ENCODE results near the gene ARHGAP6. TPM values are rescaled to one million over a fixed set of nuclear protein-coding genes. Genes with fewer than 3 reads are reported as not detected.

The ARHGAP6 gene
- total RNA-seq, 1 experiment from 2014 or later, result 0.07 TPM

DNA sequence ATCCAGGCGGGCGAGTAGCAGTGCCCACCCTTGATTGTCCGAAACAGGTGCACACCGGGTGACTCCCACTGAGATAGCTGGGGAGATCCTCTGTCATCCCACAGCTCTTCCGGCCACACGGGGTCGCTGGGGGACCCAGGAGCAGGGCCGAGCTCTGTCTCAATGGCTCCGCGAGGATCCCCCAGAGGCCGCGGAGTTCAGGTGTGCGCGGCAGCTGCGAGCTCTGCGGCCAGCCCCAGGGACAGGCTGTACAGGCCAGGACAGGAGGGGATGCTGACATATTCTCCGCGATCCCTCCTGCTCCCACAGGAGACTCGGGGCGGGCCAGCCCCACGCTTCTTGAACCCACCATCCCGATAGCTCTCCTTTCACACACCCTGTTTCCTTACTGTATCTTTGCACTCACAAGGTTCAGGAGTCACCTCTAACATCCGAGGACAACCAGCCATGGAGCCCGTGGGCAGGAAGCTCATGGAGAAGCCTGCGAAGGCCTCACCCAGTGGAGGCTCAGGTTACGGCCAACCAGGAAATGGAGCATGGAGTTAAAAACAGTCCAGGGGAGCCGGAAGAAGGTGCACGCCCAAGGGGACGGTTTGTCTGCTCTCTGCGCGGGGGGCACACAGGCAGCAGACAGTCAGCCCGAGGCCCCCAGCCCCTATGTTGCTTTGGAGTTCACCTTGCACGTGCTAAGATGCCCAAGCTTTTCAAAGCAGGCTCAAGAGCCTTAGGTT lies 450.4 kb downstream of the ARHGAP6 start:
- no peak overlapping the region for H3T11ph ChIP-seq (ENCODE audit: low read length)
- peaks cover 43 to 46% of the 10 kb centered on the region in 2 experiments for H3K9me3 Mint-ChIP-seq
- no peak overlapping the region for H4K8ac ChIP-seq (replicated peaks; ENCODE audit: insufficient read length, low read depth, low read length)
- no CpG with 5 or more reads among the region's 33 CpGs for WGBS (ENCODE audit: extremely low coverage, insufficient read length, low lambda C conversion rate)
- no peak overlapping the region for H3K9ac ChIP-seq (ENCODE audit: extremely low read depth, insufficient read length, low read length)
- H3K23me2 ChIP-seq (ENCODE audit: insufficient read length, low read depth, low read length, poor library complexity, severe bottlenecking), result no peaks in the 10 kb centered on the region
- no peaks in the 10 kb centered on the region for H3K27me3 ChIP-seq (ENCODE audit: insufficient read depth, low read length)
- no peak overlapping the region for H3K4ac ChIP-seq (ENCODE audit: low read depth, low read length)
- H3K27me3 Mint-ChIP-seq (ENCODE audit: low read depth), result no peaks in the 10 kb centered on the region
- H3K79me2 ChIP-seq (ENCODE audit: insufficient read depth, low read length), result no peaks in the 10 kb centered on the region
- H3K79me1 ChIP-seq (ENCODE audit: insufficient read depth, low read depth, low read length, poor library complexity, severe bottlenecking), result no peaks in the 10 kb centered on the region
- no peak overlapping the region for H2AFZ ChIP-seq (ENCODE audit: low read length)
- H2BK15ac ChIP-seq (ENCODE audit: low read depth, low read length), result no peak overlapping the region
- H4K91ac ChIP-seq (ENCODE audit: insufficient read length, low read depth, low read length), result no peak overlapping the region
- no peak overlapping the region for H2BK5ac ChIP-seq (ENCODE audit: insufficient read length, low read length)
- H3K4me1 Mint-ChIP-seq, result no peaks in the 10 kb centered on the region
- H2BK120ac ChIP-seq (ENCODE audit: low read depth, low read length, poor library complexity, severe bottlenecking), result no peak overlapping the region
- DNase-seq, result peak; percentile 66
- no peak overlapping the region for H2AK5ac ChIP-seq (ENCODE audit: insufficient read length, low read length)
- no peak overlapping the region for H3K18ac ChIP-seq (ENCODE audit: insufficient read length, low read depth, low read length)
- no peak overlapping the region for H3K14ac ChIP-seq (ENCODE audit: insufficient read depth, low read length)
- no peak overlapping the region for H3K56ac ChIP-seq (ENCODE audit: insufficient read length, low read depth, low read length)
- no peak overlapping the region for H2BK12ac ChIP-seq (ENCODE audit: insufficient read length, low read depth, low read length)
- no peak overlapping the region for H2BK20ac ChIP-seq (ENCODE audit: low read depth, low read length, poor library complexity, severe bottlenecking)
- TF ChIP-seq, protein P1, sequence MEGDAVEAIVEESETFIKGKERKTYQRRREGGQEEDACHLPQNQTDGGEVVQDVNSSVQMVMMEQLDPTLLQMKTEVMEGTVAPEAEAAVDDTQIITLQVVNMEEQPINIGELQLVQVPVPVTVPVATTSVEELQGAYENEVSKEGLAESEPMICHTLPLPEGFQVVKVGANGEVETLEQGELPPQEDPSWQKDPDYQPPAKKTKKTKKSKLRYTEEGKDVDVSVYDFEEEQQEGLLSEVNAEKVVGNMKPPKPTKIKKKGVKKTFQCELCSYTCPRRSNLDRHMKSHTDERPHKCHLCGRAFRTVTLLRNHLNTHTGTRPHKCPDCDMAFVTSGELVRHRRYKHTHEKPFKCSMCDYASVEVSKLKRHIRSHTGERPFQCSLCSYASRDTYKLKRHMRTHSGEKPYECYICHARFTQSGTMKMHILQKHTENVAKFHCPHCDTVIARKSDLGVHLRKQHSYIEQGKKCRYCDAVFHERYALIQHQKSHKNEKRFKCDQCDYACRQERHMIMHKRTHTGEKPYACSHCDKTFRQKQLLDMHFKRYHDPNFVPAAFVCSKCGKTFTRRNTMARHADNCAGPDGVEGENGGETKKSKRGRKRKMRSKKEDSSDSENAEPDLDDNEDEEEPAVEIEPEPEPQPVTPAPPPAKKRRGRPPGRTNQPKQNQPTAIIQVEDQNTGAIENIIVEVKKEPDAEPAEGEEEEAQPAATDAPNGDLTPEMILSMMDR (conservative IDR thresholded peaks at IDR 0.05), result peak; percentile 52
- no peak overlapping the region for H3K23ac ChIP-seq (ENCODE audit: insufficient read length, low read depth, low read length)
- H3K9me3 ChIP-seq (ENCODE audit: control insufficient read depth, low read depth, low read length), result no peaks in the 10 kb centered on the region
- no peak overlapping the region for H3K27ac ChIP-seq (ENCODE audit: insufficient read length, low read depth, low read length)
- H3K27ac Mint-ChIP-seq, result 0 out of 7 replicates have a peak overlapping the region, but pooled peaks of 1 of the 3 experiments have one; percentile 72
- no peak overlapping the region for H4K5ac ChIP-seq (ENCODE audit: insufficient read length, low read depth, low read length)
- no peak overlapping the region for H3K4me3 Mint-ChIP-seq
- no peaks in the 10 kb centered on the region for H4K20me1 ChIP-seq (ENCODE audit: control insufficient read depth, insufficient read depth, insufficient read length)
- H3K4me1 ChIP-seq (ENCODE audit: insufficient read depth, low read length), result no peaks in the 10 kb centered on the region
- H3K4me2 ChIP-seq (ENCODE audit: insufficient read depth, insufficient read length, low read length), result no peak overlapping the region
- peaks cover 0 to 5% (median 3%) of the 10 kb centered on the region in 3 experiments; a peak in 1 of 7 replicates for H3K36me3 Mint-ChIP-seq (ENCODE audit: insufficient read depth in 1 of 3, low read depth in 3 of 3)

Data from H9 (cell line).